H1 (cell line): ENCODE data around the gene HACE1.

Experiments
- ASH2L ChIP-seq: fragments of 200-600, 300-600 bp; sonication (generic); IDR thresholded peaks from one replicate; pipeline ENCODE4 v1.7.1; 2017; ENCODE audit warnings: low read length
- CEBPB ChIP-seq: IDR thresholded peaks from 2 replicates; pipeline ENCODE4 v1.6.1; 2012; ENCODE audit warnings: low read depth, low read length
- EP300 ChIP-seq, 2 experiments: IDR thresholded peaks; 1 replicate in 1 of 2; 2 replicates in 1 of 2; pipeline ENCODE4 v1.6.1; 2011 to 2012; ENCODE audit warnings: low read depth in 2 of 2, low read length in 2 of 2, mild to moderate bottlenecking in 2 of 2, borderline replicate concordance in 1 of 2, inconsistent platforms in 1 of 2, moderate library complexity in 1 of 2
- GTF2F1 ChIP-seq: IDR thresholded peaks from 2 replicates; pipeline ENCODE4 v1.6.1; 2012; ENCODE audit warnings: low read depth, low read length, improper control_type of control experiment, borderline replicate concordance
- HDAC6 ChIP-seq: IDR thresholded peaks from one replicate; pipeline ENCODE4 v1.7.1; 2012; ENCODE audit warnings: low read depth, mild to moderate bottlenecking, inconsistent platforms, low read length, moderate library complexity
- POLR2A ChIP-seq, 2 experiments: IDR thresholded peaks; 1 replicate in 1 of 2; 2 replicates in 1 of 2; pipeline ENCODE4 v1.6.1; 2011; ENCODE audit warnings: low read depth in 2 of 2, low read length in 2 of 2, mild to moderate bottlenecking in 2 of 2; ENCODE audit errors: control extremely low read depth in 1 of 2
- RAD21 ChIP-seq, 2 experiments: IDR thresholded peaks in 1 of 2; conservative IDR thresholded peaks in 1 of 2; 2 replicates each; pipeline ENCODE4 v1.6.1; 2011; ENCODE audit warnings: low read depth in 2 of 2, low read length in 2 of 2, improper control_type of control experiment in 1 of 2, inconsistent platforms in 1 of 2, mild to moderate bottlenecking in 1 of 2, moderate library complexity in 1 of 2
- RFX5 ChIP-seq: IDR thresholded peaks from 2 replicates; pipeline ENCODE4 v1.6.1; 2011; ENCODE audit warnings: low read depth, low read length, improper control_type of control experiment, borderline replicate concordance
- SIN3A ChIP-seq, 2 experiments: IDR thresholded peaks in 1 of 2; conservative IDR thresholded peaks in 1 of 2; 2 replicates each; pipeline ENCODE4 v1.6.1; 2011 to 2012; ENCODE audit warnings: low read length in 2 of 2, improper control_type of control experiment in 1 of 2, low read depth in 1 of 2, mild to moderate bottlenecking in 1 of 2
- TAF7 ChIP-seq: optimal IDR thresholded peaks from 2 replicates; pipeline ENCODE3; 2011; ENCODE audit warnings: low read depth, mild to moderate bottlenecking, inconsistent platforms, low read length, moderate library complexity, borderline replicate concordance
- TBP ChIP-seq: IDR thresholded peaks from 2 replicates; pipeline ENCODE4 v1.6.1; 2011; ENCODE audit warnings: low read depth, low read length, improper control_type of control experiment
- TF ChIP-seq, protein P1 (sequence below), 3 experiments: IDR thresholded peaks; 1 replicate in 2 of 3; 2 replicates in 1 of 3; pipeline versions ENCODE4 v1.5.1 to v1.6.1; 2011; ENCODE audit warnings: low read length in 3 of 3, mild to moderate bottlenecking in 3 of 3, inconsistent platforms in 2 of 3, low read depth in 1 of 3, moderate library complexity in 1 of 3; ENCODE audit not compliant: insufficient read depth in 1 of 3; ENCODE audit errors: control extremely low read depth in 1 of 3
- TF ChIP-seq, protein P2 (sequence below): IDR thresholded peaks from 2 replicates; pipeline ENCODE4 v1.6.1; 2011; ENCODE audit warnings: low read length, improper control_type of control experiment

DNA sequence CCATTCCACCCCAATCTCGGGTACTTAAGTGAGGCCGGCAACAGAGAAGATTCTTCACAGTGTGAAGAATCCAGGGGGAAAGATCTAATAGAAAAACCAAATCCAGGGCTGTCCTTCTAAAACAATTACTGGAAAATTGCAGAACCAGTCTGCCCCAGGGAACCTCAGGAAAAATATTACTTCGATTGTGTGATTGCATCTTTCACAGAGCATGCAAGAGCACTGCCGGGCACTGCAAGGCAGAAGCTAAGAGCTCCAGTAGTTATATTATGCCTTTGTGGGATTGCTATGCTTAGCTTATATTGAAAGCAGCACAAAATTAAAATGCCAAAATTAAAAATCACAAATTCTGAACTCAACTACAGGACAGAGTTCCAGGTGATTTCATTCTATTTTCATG lies 175.9 kb downstream of the HACE1 start:
- TF ChIP-seq TBP (no peak), TAF7 (no peak), SIN3A (conservative IDR thresholded peaks at IDR 0.05 in 1 of 2, IDR thresholded peaks at IDR 0.05 in 1 of 2; ENCODE audit: low read depth in 1 of 2, low read length in 2 of 2) (no peak), GTF2F1 (no peak), RAD21 (IDR thresholded peaks at IDR 0.05 in 1 of 2, conservative IDR thresholded peaks at IDR 0.05 in 1 of 2; ENCODE audit: low read depth in 2 of 2, low read length in 2 of 2) (no peak), HDAC6 (no peak), POLR2A (IDR thresholded peaks at IDR 0.05; ENCODE audit: control extremely low read depth in 1 of 2, low read depth in 2 of 2, low read length in 2 of 2) (no peak), RFX5 (no peak), EP300 (IDR thresholded peaks at IDR 0.05; ENCODE audit: borderline replicate concordance in 1 of 2, low read depth in 2 of 2, low read length in 2 of 2) (no peak), CEBPB (no peak), ASH2L (no peak)
- TF ChIP-seq, protein P1, sequence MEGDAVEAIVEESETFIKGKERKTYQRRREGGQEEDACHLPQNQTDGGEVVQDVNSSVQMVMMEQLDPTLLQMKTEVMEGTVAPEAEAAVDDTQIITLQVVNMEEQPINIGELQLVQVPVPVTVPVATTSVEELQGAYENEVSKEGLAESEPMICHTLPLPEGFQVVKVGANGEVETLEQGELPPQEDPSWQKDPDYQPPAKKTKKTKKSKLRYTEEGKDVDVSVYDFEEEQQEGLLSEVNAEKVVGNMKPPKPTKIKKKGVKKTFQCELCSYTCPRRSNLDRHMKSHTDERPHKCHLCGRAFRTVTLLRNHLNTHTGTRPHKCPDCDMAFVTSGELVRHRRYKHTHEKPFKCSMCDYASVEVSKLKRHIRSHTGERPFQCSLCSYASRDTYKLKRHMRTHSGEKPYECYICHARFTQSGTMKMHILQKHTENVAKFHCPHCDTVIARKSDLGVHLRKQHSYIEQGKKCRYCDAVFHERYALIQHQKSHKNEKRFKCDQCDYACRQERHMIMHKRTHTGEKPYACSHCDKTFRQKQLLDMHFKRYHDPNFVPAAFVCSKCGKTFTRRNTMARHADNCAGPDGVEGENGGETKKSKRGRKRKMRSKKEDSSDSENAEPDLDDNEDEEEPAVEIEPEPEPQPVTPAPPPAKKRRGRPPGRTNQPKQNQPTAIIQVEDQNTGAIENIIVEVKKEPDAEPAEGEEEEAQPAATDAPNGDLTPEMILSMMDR (IDR thresholded peaks at IDR 0.05; ENCODE audit: control extremely low read depth in 1 of 3, insufficient read depth in 1 of 3, low read depth in 1 of 3, low read length in 3 of 3) = no peak
- TF ChIP-seq, protein P2, sequence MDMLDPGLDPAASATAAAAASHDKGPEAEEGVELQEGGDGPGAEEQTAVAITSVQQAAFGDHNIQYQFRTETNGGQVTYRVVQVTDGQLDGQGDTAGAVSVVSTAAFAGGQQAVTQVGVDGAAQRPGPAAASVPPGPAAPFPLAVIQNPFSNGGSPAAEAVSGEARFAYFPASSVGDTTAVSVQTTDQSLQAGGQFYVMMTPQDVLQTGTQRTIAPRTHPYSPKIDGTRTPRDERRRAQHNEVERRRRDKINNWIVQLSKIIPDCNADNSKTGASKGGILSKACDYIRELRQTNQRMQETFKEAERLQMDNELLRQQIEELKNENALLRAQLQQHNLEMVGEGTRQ = no peak
